Measurements from ENCODE around the gene KCNN4. TPM values are rescaled to one million over a fixed set of nuclear protein-coding genes. Genes with fewer than 3 reads are reported as not detected.
"Not testable (repeated sequence)": the region's sequence is repeated elsewhere in the genome, so short reads cannot be mapped to it uniquely, and the experiment has no call there.

KCNN4 gene
- total RNA-seq, 1 donor from 2014 or later: 154 TPM

GRCh38 chr19:43820098-43820883 lies 39.5 kb upstream of the KCNN4 start:
- intact Hi-C loops (cut with micrococcal nuclease): no loop called here
- POLR2A ChIA-PET: no interaction called here
- no peak overlapping the region for H3K27ac Mint-ChIP-seq
- no peak for DNase-seq
- peak; percentile 34 for ATAC-seq (ENCODE audit: low read depth)
- H3K9me3 Mint-ChIP-seq: no peaks in the 10 kb centered on the region
- H3K27me3 Mint-ChIP-seq: peaks cover 35% of the 10 kb centered on the region
- CTCF ChIA-PET: no interaction called here
- H3K36me3 Mint-ChIP-seq (ENCODE audit: low read depth): no peaks in the 10 kb centered on the region
- peak overlapping the region; percentile 78 for H3K4me3 Mint-ChIP-seq
- peaks cover 8% of the 10 kb centered on the region for H3K4me1 Mint-ChIP-seq
- TF ChIP-seq, protein P1, sequence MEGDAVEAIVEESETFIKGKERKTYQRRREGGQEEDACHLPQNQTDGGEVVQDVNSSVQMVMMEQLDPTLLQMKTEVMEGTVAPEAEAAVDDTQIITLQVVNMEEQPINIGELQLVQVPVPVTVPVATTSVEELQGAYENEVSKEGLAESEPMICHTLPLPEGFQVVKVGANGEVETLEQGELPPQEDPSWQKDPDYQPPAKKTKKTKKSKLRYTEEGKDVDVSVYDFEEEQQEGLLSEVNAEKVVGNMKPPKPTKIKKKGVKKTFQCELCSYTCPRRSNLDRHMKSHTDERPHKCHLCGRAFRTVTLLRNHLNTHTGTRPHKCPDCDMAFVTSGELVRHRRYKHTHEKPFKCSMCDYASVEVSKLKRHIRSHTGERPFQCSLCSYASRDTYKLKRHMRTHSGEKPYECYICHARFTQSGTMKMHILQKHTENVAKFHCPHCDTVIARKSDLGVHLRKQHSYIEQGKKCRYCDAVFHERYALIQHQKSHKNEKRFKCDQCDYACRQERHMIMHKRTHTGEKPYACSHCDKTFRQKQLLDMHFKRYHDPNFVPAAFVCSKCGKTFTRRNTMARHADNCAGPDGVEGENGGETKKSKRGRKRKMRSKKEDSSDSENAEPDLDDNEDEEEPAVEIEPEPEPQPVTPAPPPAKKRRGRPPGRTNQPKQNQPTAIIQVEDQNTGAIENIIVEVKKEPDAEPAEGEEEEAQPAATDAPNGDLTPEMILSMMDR (IDR thresholded peaks at IDR 0.05): no peak

GRCh38 chr19:43818500-43818899 lies 37.7 kb upstream of the KCNN4 start:
- no peaks in the 10 kb centered on the region for H3K36me3 Mint-ChIP-seq (ENCODE audit: low read depth)
- ChIA-PET CTCF (interaction anchor here (0.8 kb wide), 1 partner anchor 9 kb away, joined by 4 read pairs; no protein-coding TSS in a partner anchor), POLR2A (interaction anchor here (0.9 kb wide), 1 partner anchor 34 kb away, joined by 4 read pairs; no protein-coding TSS in a partner anchor)
- H3K27ac Mint-ChIP-seq: no peak overlapping the region
- H3K27me3 Mint-ChIP-seq: peaks cover 29% of the 10 kb centered on the region
- H3K4me1 Mint-ChIP-seq: peaks cover 8% of the 10 kb centered on the region
- no peak for DNase-seq
- ATAC-seq (ENCODE audit: low read depth): no peak
- intact Hi-C loops (cut with micrococcal nuclease): no loop called here
- H3K4me3 Mint-ChIP-seq: no peak overlapping the region
- TF ChIP-seq, protein P1 (IDR thresholded peaks at IDR 0.05): no peak
- H3K9me3 Mint-ChIP-seq: no peaks in the 10 kb centered on the region

DNA sequence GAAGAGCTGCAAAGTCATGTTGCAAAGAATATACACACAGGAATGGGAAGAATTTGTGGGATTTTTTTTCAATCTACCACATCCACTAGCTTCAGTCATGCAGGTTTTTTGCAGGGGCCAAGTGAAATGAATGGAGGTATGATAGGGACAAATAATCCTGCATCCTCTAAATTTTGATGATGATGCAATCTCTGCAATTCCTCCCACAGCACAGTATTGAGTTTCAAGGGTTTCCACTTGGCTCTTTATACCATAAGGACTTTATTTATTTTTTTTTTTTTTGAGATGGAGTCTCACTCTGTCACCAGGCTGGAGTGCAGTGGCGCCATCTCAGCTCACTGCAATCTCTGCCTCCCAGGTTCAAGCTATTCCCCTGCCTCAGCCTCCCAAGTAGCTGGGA lies 36.7 kb upstream of the KCNN4 start:
- H3K9me3 Mint-ChIP-seq; H3K27ac Mint-ChIP-seq; H3K4me1 Mint-ChIP-seq; intact Hi-C loops (cut with micrococcal nuclease); H3K36me3 Mint-ChIP-seq (ENCODE audit: low read depth); ATAC-seq (ENCODE audit: low read depth); H3K4me3 Mint-ChIP-seq; CTCF ChIA-PET; POLR2A ChIA-PET; DNase-seq: not testable (repeated sequence)
- H3K27me3 Mint-ChIP-seq: peaks cover 33% of the 10 kb centered on the region

DNA sequence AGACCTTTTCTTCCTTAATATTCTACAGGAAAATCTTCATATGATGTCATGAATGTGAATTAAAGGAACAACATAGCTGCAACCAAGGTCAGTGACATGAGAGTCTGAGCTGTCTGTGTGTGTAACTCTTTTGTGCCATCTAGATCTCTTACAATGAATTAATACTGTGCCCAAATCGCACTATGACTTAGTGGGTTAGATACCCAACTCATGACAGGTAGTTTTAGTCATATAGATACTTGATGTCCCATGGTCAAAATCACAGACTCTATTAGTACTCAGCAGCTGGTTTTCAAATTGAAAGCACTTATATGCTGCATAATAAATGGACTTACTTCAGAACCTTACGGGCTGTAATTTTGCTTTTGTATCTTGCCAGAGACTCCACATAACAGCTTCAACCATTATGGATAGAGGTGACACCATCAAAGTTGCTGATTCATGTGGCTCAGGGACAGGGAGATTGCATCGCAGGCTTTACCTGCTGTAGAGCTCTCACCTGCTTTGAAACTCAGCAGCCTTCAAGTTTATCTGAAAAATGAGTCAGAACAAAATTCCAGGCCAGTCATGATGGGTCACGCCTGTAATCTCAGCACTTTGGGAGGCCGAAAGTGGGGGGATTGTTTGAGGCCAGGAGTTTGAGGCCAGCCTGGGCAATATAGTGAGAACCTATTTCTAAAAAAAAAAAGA lies 34.0 kb upstream of the KCNN4 start:
- Mint-ChIP-seq H3K27ac (no peak overlapping the region), H3K4me3 (no peak overlapping the region), H3K4me1 (no peaks in the 10 kb centered on the region), H3K36me3 (ENCODE audit: low read depth) (no peaks in the 10 kb centered on the region), H3K9me3 (no peaks in the 10 kb centered on the region), H3K27me3 (peaks cover 24% of the 10 kb centered on the region)
- TF ChIP-seq, protein P1 (IDR thresholded peaks at IDR 0.05): no peak
- ATAC-seq (ENCODE audit: low read depth) (no peak), DNase-seq (no peak)
- intact Hi-C loops (cut with micrococcal nuclease): no loop called here
- CTCF ChIA-PET: no interaction called here
- POLR2A ChIA-PET: no interaction called here

DNA sequence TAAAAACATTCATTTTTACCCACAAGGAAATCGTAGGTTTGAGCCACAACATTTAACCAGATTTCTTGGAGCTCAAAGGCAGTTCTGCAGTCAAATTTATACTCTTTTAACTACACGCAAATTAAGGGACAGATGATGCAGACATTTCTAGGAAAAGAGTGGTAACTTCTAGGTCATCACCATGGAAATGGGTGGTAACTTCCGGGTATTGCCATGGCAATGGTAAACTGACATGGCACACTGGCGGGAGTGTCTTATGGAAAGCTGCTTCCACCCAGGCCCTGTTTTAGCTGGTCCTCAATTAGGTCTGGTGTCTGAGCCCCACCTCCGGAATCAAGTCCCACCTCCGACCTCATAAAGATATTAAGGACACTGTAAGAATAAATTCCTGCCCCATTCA lies 31.9 kb upstream of the KCNN4 start:
- intact Hi-C loops (cut with micrococcal nuclease): no loop called here
- CTCF ChIA-PET: interaction anchor here (0.9 to 1.3 kb wide), 2 partner anchors 67 to 69 kb away, joined by 3 read pairs; no protein-coding TSS in a partner anchor

More for the DNA sequence above, 31.9 kb upstream of the KCNN4 start:
- H3K4me3 Mint-ChIP-seq: no peak overlapping the region
- no peak for ATAC-seq (ENCODE audit: low read depth)
- POLR2A ChIA-PET: no interaction called here
- H3K9me3 Mint-ChIP-seq: no peaks in the 10 kb centered on the region
- no peaks in the 10 kb centered on the region for H3K4me1 Mint-ChIP-seq
- H3K27me3 Mint-ChIP-seq: peaks cover 12% of the 10 kb centered on the region
- H3K27ac Mint-ChIP-seq: no peak overlapping the region
- no peak for DNase-seq
- TF ChIP-seq, protein P1 (IDR thresholded peaks at IDR 0.05): no peak
- no peaks in the 10 kb centered on the region for H3K36me3 Mint-ChIP-seq (ENCODE audit: low read depth)
